K562 (cell line): ENCODE measurements around the gene ZNF428. TPM values are rescaled to one million over a fixed set of nuclear protein-coding genes. Genes with fewer than 3 reads are reported as not detected.
A peak's percentile ranks its signal among the peaks of the same experiment; 100 is the strongest.

Experiments used
- BCOR ChIP-seq: fragments of 450-650 bp; IDR thresholded peaks from 2 replicates; pipeline ENCODE4 v1.6.1; 2016
- ELF4 ChIP-seq: fragments of 450-650 bp; formaldehyde crosslinking; IDR thresholded peaks from 2 replicates; pipeline ENCODE4 v1.4.0; 2022; ENCODE audit warnings: missing genetic modification characterization
- MEF2D ChIP-seq: conservative IDR thresholded peaks from 2 replicates; pipeline ENCODE4 v1.6.1; 2016; ENCODE audit warnings: low read depth, missing genetic modification characterization, missing compliant biosample characterization
- MTF1 ChIP-seq: fragments of 250-450 bp; sonication (Bioruptor Pico); IDR thresholded peaks from 2 replicates; pipeline ENCODE4 v1.9.0; 2021; ENCODE audit warnings: moderate library complexity, mild to moderate bottlenecking, inconsistent platforms, borderline replicate concordance
- NCOA6 ChIP-seq: fragments of 450-650 bp; IDR thresholded peaks from 2 replicates; pipeline ENCODE4 v1.6.1; 2017; ENCODE audit warnings: mild to moderate bottlenecking
- NFATC3 ChIP-seq: fragments of 450-650 bp; IDR thresholded peaks from 2 replicates; pipeline ENCODE4 v1.6.1; 2017; ENCODE audit warnings: mild to moderate bottlenecking
- NFRKB ChIP-seq: fragments of 450-650 bp; IDR thresholded peaks from 2 replicates; pipeline ENCODE4 v1.6.1; 2016; ENCODE audit warnings: low read depth
- NR4A1 ChIP-seq, 2 experiments: fragments of 250-450 bp in 1 of 2; fragments of 450-650 bp in 1 of 2; sonication (Bioruptor Pico) in 1 of 2; IDR thresholded peaks; 2 replicates each; pipeline versions ENCODE4 v1.4.0 to v1.6.1; 2016 to 2020; ENCODE audit warnings: mild to moderate bottlenecking in 2 of 2, missing compliant biosample characterization in 1 of 2, missing genetic modification characterization in 1 of 2, moderate library complexity in 1 of 2
- NUFIP1 ChIP-seq: fragments of 450-650 bp; IDR thresholded peaks from 2 replicates; pipeline ENCODE4 v1.6.1; 2018; ENCODE audit not compliant: partially characterized antibody
- PML ChIP-seq: IDR thresholded peaks from 2 replicates; pipeline ENCODE4 v1.6.1; 2012; ENCODE audit warnings: low read length, inconsistent platforms
- POU5F1 ChIP-seq: fragments of 150-350 bp; IDR thresholded peaks from 2 replicates; pipeline ENCODE4 v1.6.1; 2014; ENCODE audit warnings: borderline replicate concordance, low read length, low read depth, mild to moderate bottlenecking; ENCODE audit not compliant: partially characterized antibody
- SMARCB1 ChIP-seq: IDR thresholded peaks from 2 replicates; pipeline ENCODE4 v1.6.1; 2011; ENCODE audit warnings: improper control_type of control experiment, low read depth; ENCODE audit not compliant: insufficient read length
- WHSC1 ChIP-seq: IDR thresholded peaks from one replicate; pipeline ENCODE4 v1.6.1; 2012; ENCODE audit warnings: low read length, control low read depth, inconsistent platforms
- ZBTB7A ChIP-seq: IDR thresholded peaks from 2 replicates; pipeline ENCODE4 v1.6.1; 2011; ENCODE audit warnings: low read depth, mild to moderate bottlenecking, low read length, moderate library complexity, borderline replicate concordance; ENCODE audit not compliant: control insufficient read depth
- ZKSCAN1 ChIP-seq: fragments of 150-350 bp; IDR thresholded peaks from 2 replicates; pipeline ENCODE4 v1.6.1; 2016; ENCODE audit warnings: low read depth, low read length
- ZNF589 ChIP-seq: fragments of 200-800 bp; sonication (Bioruptor generic); IDR thresholded peaks from 2 replicates; pipeline ENCODE4 v1.6.1; 2016; ENCODE audit warnings: low read depth, missing genetic modification characterization, missing compliant biosample characterization
- polyA plus RNA-seq, 8 experiments: library from polyadenylated mRNA; depleted of rRNA in 4 of 8; stranded (reverse) in 5 of 8; unstranded in 3 of 8; fragments of >200 nt; fragmentation: Nextera tagmentation in 2 of 8; fragmentation: Illumina TruSeq in 1 of 8; extraction: Ambion mirVana in 2 of 8; extraction: Trizol in 1 of 8; gene quantifications; 2 replicates each; pipeline versions ENCODE4 v1.2.1 to v1.2.3, GENCODE V29; 2011 to 2014; ENCODE audit warnings: inconsistent platforms in 1 of 8, missing spikeins in 1 of 8
- total RNA-seq, 7 experiments: library from RNA; depleted of rRNA in 6 of 7; stranded (reverse); fragments of >200 nt in 6 of 7; fragmentation: Illumina TruSeq in 2 of 7; extraction: Trizol in 2 of 7; gene quantifications; 2 replicates each; pipeline versions ENCODE4 v1.2.1 to v1.2.3, GENCODE V29; 2011 to 2021; ENCODE audit warnings: low replicate concordance in 1 of 7
- TF ChIP-seq, protein P1 (sequence below): sonication (generic); formaldehyde crosslinking; IDR thresholded peaks from 2 replicates; pipeline ENCODE4 v1.8.0; 2023; ENCODE audit warnings: mild to moderate bottlenecking, missing genetic modification reagents
- TF ChIP-seq, protein P2 (sequence below), 2 experiments: IDR thresholded peaks; 2 replicates each; pipeline ENCODE4 v1.6.1; 2011; ENCODE audit warnings: borderline replicate concordance in 1 of 2, control low read depth in 1 of 2, low read depth in 1 of 2, low read length in 1 of 2, mild to moderate bottlenecking in 1 of 2, mixed read lengths in 1 of 2, moderate library complexity in 1 of 2; ENCODE audit not compliant: insufficient read depth in 1 of 2, insufficient read length in 1 of 2, poor library complexity in 1 of 2, severe bottlenecking in 1 of 2; ENCODE audit errors: extremely low read depth in 1 of 2
- TF ChIP-seq, protein P3 (sequence below): fragments of 450-650 bp; IDR thresholded peaks from 2 replicates; pipeline ENCODE4 v1.6.1; 2016
- TF ChIP-seq, protein P4 (sequence below): fragments of 200-800 bp; sonication (Bioruptor generic); IDR thresholded peaks from 2 replicates; pipeline ENCODE4 v1.6.1; 2017; ENCODE audit warnings: missing genetic modification characterization, missing compliant biosample characterization

Gene ZNF428
- total and polyA plus RNA-seq, 9 of the 15 experiments (the other 6 are each of a cell fraction or from before 2014, with no cell fraction given), result 0.15 to 85.7 (median 15.9) TPM

DNA sequence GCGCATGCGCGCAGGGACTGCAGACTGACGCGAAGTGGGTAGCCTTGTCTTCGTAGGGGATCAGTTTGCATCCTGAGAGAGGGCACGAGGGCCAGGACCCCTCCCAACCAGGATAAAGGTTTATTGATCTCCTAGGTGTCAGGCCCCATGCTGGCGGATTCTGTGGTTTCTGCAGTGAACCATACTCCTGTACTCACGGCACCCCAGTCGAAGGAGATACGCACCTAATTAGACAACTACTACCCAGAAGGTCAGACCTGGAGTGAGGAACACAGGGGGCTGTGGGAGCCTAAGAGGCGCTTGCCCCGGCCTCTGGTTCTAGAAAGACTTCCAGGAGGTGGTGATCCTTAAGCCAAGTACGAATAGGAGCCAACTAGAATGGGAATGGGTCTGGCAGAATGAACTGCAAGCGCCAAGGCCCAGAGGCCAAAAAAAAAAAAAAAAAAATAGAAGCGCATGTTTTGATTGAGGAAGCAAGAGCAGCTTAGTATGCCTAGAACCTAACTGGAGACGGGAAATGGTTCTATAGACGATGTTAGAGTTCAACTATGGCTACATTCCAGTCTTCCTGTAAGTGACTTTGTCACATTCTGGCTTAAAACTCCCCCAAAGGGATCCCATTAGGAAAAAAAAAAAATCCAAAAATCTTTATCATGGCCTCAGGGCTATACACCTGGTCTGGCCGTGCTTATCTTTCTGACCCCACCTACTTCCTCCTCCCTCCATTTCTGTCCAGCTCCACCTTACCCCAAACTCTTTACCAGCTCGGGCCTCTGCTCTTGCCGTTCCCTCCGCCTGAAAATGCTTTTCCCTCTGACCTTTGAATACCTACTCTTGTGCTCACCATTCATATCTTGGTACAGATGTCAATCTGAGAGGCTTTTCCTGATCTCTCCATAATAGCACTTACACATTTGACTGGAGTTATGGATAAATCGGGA lies 902 bp upstream of the ZNF428 start (continued):
- TF ChIP-seq, protein P1, sequence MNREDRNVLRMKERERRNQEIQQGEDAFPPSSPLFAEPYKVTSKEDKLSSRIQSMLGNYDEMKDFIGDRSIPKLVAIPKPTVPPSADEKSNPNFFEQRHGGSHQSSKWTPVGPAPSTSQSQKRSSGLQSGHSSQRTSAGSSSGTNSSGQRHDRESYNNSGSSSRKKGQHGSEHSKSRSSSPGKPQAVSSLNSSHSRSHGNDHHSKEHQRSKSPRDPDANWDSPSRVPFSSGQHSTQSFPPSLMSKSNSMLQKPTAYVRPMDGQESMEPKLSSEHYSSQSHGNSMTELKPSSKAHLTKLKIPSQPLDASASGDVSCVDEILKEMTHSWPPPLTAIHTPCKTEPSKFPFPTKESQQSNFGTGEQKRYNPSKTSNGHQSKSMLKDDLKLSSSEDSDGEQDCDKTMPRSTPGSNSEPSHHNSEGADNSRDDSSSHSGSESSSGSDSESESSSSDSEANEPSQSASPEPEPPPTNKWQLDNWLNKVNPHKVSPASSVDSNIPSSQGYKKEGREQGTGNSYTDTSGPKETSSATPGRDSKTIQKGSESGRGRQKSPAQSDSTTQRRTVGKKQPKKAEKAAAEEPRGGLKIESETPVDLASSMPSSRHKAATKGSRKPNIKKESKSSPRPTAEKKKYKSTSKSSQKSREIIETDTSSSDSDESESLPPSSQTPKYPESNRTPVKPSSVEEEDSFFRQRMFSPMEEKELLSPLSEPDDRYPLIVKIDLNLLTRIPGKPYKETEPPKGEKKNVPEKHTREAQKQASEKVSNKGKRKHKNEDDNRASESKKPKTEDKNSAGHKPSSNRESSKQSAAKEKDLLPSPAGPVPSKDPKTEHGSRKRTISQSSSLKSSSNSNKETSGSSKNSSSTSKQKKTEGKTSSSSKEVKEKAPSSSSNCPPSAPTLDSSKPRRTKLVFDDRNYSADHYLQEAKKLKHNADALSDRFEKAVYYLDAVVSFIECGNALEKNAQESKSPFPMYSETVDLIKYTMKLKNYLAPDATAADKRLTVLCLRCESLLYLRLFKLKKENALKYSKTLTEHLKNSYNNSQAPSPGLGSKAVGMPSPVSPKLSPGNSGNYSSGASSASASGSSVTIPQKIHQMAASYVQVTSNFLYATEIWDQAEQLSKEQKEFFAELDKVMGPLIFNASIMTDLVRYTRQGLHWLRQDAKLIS (CRISPR knock-in tag), result no peak
- TF ChIP-seq NCOA6 (no peak), MTF1 (CRISPR knock-in tag) (no peak), BCOR (peak; percentile 88), ZKSCAN1 (no peak), PML (0 out of 2 replicates have a peak, but pooled peaks have one; percentile 18), NR4A1 (CRISPR knock-in tag; IDR thresholded peaks at IDR 0.05) (no peak), NR4A1 (tag; IDR thresholded peaks at IDR 0.05) (no peak), NFRKB (no peak), MEF2D (tag) (no peak), ZBTB7A (no peak), NUFIP1 (no peak), ZNF589 (CRISPR knock-in tag) (peak; percentile 19; the same call in 1 of the 2 replicates), POU5F1 (no peak), ELF4 (CRISPR knock-in tag) (no peak), SMARCB1 (peak; percentile 75), NFATC3 (no peak), WHSC1 (no peak)
- TF ChIP-seq, protein P2, sequence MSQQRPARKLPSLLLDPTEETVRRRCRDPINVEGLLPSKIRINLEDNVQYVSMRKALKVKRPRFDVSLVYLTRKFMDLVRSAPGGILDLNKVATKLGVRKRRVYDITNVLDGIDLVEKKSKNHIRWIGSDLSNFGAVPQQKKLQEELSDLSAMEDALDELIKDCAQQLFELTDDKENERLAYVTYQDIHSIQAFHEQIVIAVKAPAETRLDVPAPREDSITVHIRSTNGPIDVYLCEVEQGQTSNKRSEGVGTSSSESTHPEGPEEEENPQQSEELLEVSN (IDR thresholded peaks at IDR 0.05; ENCODE audit: borderline replicate concordance in 1 of 2, extremely low read depth in 1 of 2, insufficient read depth in 1 of 2, insufficient read length in 1 of 2, low read depth in 1 of 2, low read length in 1 of 2, poor library complexity in 1 of 2, severe bottlenecking in 1 of 2), result no peak
- TF ChIP-seq, protein P3, sequence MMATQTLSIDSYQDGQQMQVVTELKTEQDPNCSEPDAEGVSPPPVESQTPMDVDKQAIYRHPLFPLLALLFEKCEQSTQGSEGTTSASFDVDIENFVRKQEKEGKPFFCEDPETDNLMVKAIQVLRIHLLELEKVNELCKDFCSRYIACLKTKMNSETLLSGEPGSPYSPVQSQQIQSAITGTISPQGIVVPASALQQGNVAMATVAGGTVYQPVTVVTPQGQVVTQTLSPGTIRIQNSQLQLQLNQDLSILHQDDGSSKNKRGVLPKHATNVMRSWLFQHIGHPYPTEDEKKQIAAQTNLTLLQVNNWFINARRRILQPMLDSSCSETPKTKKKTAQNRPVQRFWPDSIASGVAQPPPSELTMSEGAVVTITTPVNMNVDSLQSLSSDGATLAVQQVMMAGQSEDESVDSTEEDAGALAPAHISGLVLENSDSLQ, result no peak; the same call in 1 of the 2 replicates
- TF ChIP-seq, protein P4, sequence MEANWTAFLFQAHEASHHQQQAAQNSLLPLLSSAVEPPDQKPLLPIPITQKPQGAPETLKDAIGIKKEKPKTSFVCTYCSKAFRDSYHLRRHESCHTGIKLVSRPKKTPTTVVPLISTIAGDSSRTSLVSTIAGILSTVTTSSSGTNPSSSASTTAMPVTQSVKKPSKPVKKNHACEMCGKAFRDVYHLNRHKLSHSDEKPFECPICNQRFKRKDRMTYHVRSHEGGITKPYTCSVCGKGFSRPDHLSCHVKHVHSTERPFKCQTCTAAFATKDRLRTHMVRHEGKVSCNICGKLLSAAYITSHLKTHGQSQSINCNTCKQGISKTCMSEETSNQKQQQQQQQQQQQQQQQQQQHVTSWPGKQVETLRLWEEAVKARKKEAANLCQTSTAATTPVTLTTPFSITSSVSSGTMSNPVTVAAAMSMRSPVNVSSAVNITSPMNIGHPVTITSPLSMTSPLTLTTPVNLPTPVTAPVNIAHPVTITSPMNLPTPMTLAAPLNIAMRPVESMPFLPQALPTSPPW (CRISPR knock-in tag), result no peak
